Cerebellar nuclear complex (tissue), 1 donor: ENCODE results near the gene ZNF236.
"Not testable (repeated sequence)": the region's sequence is repeated elsewhere in the genome, so short reads cannot be mapped to it uniquely, and the experiment has no call there.

Experiments used
- DNase-seq, 2 experiments: peaks; one replicate each; lab custom pipeline; 2025; lab: John Stamatoyannopoulos, UW

ZNF236 gene

GRCh38 chr18:76822506-76823160, at the start of gene ZNF236:
TSS of gene ZNF236 (plus strand) at chr18:76822557. CDS start at chr18:76822608, 51 bp downstream.
- no peak for DNase-seq

- no peak for DNase-seq
Observed at GRCh38 chr18:76772665-76773064, 49.7 kb upstream of the ZNF236 start.

- not testable (repeated sequence) for DNase-seq
Observed at GRCh38 chr18:76777036-76777435, 45.3 kb upstream of the ZNF236 start.

GRCh38 chr18:76783786-76784484, 38.4 kb upstream of the ZNF236 start:
- DNase-seq = no peak

GRCh38 chr18:76785872-76786271, 36.5 kb upstream of the ZNF236 start:
- DNase-seq = no peak

GRCh38 chr18:76788571-76789317, 33.6 kb upstream of the ZNF236 start:
- no peak for DNase-seq

- no peak for DNase-seq
Observed at GRCh38 chr18:76791106-76791505, 31.3 kb upstream of the ZNF236 start.

GRCh38 chr18:76791642-76792041, 30.7 kb upstream of the ZNF236 start:
- no peak for DNase-seq

- no peak for DNase-seq
Observed at GRCh38 chr18:76794326-76794725, 28.0 kb upstream of the ZNF236 start.

GRCh38 chr18:76801567-76802505, 20.5 kb upstream of the ZNF236 start:
- DNase-seq = no peak

- no peak for DNase-seq
Observed at GRCh38 chr18:76803413-76803812, 18.9 kb upstream of the ZNF236 start.

GRCh38 chr18:76803814-76804213, 18.5 kb upstream of the ZNF236 start:
- no peak for DNase-seq

GRCh38 chr18:76805221-76805620, 17.1 kb upstream of the ZNF236 start:
- no peak for DNase-seq

GRCh38 chr18:76806301-76806700, 16.1 kb upstream of the ZNF236 start:
- DNase-seq = no peak

- no peak for DNase-seq
Observed at GRCh38 chr18:76808561-76808960, 13.8 kb upstream of the ZNF236 start.

GRCh38 chr18:76811530-76811929, 10.8 kb upstream of the ZNF236 start:
- DNase-seq = not testable (repeated sequence)

- DNase-seq = no peak
Observed at GRCh38 chr18:76814256-76814655, 8.1 kb upstream of the ZNF236 start.

- no peak for DNase-seq
Observed at GRCh38 chr18:76816127-76816526, 6.2 kb upstream of the ZNF236 start.

- no peak for DNase-seq
Observed at GRCh38 chr18:76817888-76818611, 4.3 kb upstream of the ZNF236 start.

- DNase-seq = no peak
Observed at GRCh38 chr18:76819411-76820136, 2.8 kb upstream of the ZNF236 start.
